Measurements from ENCODE around the gene ZSCAN1.

The ZSCAN1 gene

DNA sequence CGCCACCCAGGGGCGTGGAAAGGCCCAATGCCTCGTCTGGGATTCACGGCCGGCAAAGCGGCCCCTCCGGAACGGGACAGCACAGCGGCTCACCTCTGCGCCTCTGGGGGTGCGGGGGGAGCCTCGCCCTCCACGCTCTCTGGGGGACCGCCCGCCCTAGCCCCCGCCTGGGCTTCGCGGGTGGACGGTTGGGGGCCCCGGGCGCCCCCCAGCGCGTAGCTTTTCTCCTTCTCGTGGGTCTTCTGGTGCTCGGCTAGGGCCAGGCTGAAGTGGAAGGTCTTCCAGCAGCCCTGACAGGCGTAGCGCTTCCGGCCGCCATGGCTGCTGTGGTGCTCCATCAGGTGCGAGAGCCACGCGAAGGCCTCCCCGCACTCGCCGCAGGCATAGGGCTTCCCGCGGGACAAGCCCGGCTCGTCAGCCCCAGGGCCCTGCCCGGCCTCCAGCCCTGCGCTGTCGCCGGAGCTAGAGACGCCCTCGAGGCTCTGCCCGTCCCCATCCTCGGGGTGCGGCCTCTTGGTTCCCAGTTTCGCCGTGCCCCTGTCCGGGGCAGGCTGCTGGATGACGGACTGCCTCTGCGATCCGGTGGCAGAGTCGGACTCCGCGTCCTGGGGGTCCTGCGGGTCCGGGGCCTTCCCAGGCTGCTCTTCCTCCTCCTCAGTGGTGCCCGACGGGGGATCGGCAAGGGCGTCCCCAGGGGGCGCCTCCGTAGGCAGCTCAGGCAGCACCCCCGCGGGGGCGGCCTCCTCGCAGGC is 50.9 kb downstream of the ZSCAN1 start:
- no peak for DNase-seq

DNA sequence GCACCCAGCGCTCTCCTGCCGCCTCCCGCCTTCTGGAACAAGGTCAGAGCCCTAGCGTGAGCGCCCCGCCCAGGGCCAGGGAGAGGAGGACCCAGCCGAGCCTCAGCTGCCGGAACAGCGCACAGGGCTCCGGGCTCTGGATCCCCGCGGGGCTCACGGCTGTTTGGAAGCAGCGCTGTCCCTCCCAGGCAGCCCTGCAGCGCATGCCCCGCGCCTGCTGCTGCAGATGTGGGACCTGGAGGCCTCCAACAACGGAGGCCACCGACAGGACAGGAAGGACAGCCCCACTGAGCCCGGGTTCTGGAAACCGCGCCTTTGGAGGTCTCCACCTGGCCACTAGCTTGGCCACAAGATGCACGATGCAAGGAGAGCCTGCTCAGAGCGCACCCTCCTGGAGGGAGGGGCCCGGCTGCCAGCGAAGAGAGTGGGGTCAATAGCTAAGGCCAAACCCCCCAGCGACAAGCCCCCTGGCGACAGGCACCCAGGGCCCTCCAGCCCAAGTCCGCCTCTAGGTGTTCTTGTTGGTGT is 51.6 kb downstream of the ZSCAN1 start:
- no peak for DNase-seq

DNA sequence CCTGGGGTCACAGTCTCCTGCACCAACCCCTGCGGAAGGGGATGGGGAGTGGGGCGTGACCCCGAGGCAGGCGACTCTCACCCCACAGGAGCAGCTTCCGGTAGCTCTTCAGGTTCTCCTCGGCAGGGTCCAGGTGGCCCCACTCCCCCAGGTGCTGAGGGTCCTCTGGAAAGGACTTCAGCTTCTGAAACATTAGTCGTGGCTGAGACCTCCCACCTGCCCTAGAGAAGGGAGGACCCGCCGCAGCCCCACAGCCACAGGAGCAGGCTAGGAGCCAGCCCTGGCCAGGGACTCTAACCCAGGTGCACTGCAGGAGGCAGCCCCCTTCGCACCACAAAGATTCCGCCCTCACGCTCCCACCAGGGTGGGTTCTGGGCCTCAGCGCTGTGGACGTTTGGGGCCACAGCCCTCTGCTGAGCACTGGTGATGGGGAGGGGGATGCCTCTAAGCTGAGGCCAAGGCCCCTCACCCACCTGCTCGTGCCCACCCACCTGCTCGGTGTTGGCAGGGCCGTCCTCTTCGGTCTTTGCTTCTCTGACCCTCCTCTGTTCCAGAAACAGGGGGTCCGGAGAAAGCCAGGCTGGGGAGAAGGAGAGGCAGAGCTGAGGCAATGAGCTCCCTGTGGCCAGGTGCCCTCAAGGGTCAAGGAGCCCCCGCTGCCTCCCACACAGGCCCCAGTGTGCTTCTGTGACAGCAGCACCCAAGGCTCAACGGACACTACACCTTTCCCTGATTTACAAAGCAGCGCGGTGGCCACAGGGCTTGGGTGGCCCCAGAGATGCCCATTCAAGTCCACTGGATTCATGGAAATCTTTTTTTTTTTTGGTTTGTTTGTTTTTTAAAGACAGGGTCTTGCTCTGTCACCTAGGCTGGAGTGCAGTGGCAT is 53.2 kb downstream of the ZSCAN1 start:
- DNase-seq = no peak

DNA sequence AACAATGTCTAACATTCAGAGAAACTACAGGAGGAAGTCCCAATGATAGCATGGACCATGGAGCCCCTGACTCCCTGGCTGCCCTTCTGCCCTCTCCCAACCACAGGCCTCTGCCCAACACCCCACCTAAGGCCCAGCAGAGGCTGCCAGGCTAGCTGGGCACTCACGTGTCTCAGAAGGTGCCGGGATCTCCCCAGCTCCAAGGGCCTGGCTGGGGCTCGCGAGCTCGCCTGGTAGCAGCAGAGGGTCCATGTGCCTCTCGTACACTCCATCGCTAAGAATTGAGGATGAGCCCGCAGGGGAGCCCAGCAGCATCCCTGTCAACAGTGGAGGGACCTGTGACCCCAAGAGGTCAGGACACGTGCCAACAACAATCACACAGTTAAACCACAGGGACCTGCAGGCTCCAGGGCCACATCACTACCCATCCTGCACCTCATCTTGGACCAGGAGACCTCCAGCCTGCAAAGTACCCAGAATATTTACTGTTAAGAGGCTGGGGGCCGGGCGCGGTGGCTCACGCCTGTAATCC is 54.8 kb downstream of the ZSCAN1 start:
- DNase-seq = no peak

DNA sequence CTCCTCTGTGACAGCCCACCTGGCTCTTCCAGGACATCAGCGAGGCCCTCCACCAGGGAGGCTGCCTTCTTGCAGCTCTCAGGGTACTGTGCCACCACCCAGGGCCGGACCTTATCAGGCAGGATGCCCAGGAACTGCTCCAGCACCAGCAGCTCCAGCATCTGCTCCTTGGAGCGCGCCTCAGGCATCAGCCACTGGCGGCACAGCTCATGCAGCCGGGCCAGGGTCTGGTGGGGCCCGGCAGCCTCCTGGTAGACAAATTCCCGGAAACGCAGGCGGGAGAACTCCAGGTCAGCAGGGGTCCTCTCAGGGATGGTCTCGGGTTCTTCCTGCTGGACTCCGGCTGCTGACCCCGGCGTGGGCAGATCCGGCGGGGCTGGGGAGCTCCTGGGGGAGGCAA is 56.0 kb downstream of the ZSCAN1 start:
- DNase-seq = no peak

DNA sequence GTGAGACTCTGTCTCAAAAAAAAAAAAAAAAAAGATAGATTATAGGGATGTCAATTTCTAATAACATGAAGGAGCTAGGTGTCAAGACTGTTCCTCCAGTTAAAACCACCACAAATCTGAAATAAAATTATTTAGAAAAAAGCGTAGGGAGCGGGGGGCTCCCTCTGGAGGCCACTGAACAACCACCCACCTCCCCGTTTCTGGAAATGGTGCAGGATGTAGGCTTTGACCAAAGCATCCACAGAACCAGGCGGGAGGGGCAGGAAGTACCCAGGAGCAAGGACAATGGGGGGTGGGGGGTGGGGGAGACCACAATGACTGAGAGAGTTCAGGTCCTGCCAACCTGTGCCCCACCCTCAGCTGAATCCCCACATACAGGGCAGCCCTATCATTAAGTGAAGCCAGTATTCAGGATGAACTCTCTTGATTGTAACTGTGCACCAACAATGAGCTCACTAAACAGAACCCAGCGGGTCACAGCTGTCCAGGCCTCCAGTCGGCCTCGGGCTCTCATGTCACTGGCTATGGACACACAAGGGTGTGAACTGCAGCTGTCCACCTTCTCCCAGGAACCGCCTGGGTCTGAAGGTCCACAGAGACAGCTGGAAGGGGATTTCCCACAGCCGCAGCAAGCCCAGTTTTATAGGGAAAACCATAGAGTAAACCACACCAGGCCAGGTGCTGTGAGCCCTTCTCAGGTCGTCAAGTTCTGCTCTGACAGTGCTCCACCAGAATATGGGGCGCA is 57.6 kb downstream of the ZSCAN1 start:
- DNase-seq = no peak

DNA sequence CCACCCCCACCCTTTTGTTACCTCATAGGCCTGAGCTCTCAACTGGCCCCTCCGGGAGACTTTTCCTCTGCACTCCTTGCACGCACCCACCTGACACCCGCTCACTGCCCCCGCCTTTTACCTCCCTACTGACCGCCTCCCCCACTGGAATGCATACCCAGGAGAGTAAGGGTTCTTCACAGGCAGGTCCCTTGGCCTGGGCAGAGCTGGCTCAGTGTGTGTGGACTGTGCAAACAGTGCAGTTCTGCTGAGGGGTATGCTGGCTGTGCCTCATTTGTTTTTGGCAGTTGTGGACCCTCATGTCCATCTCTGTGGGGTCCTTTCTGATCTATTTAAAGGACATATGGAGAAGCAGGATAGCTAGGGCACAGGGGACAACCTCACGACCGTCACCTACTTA is 59.2 kb downstream of the ZSCAN1 start:
- no peak for DNase-seq

DNA sequence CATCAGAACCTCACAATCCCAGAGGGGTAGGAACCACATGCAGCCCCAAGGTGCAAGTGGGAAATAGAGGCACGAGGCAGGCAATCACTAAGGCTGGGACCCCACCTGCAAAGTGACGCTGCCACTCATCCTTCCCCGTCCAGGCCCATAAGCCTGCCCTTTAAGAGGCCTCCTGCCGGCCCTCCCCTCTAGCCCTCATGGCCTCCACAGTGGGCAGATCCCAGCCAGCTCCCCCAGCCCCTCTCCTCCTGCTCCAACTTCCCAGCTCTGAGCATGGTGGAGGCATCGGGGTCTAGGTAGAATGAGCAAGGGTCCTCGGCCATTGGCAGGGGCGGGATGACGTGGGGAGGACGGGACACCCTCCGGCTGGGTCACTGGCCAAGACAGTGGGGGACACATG is 61.5 kb downstream of the ZSCAN1 start:
- DNase-seq = no peak

DNA sequence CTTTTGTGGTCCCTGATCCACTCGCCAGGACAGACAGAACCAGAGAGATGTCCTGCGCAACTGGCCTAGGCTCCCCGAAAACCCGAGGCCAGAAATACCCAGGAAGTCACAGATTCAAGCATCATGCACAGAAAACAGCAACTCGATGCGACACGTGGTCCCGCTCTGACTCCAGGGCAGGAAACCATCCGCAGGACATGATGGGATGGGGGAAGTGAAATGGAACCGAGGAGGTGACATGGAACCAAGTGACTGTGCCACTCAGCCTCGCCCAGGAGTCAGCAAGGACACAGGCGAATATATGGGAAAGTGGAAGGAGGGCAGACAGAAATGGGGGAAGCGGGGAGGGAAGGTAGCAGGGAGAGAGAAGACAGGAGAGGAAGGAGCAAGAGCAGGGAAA is 63.1 kb downstream of the ZSCAN1 start:
- no peak for DNase-seq

DNA sequence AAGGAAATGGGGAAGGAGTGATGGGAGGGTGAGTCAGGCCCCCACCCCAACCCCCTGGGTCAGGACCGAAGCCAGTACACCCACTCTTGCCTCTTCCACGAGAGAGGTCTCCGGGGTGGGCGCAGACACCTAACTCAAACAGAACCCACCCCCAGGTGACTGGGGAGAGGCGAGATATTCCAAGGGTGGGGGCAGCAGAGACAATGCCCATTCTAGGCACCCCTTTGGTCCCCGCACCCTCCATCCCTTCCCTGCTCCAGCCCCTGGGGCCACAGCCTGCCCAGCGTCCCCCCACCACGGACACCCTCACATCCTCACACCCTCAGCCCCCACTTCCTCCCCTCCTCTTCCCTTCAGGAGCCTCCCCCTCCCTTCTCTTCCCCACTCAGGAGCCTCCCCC is 63.5 kb downstream of the ZSCAN1 start:
- no peak for DNase-seq

DNA sequence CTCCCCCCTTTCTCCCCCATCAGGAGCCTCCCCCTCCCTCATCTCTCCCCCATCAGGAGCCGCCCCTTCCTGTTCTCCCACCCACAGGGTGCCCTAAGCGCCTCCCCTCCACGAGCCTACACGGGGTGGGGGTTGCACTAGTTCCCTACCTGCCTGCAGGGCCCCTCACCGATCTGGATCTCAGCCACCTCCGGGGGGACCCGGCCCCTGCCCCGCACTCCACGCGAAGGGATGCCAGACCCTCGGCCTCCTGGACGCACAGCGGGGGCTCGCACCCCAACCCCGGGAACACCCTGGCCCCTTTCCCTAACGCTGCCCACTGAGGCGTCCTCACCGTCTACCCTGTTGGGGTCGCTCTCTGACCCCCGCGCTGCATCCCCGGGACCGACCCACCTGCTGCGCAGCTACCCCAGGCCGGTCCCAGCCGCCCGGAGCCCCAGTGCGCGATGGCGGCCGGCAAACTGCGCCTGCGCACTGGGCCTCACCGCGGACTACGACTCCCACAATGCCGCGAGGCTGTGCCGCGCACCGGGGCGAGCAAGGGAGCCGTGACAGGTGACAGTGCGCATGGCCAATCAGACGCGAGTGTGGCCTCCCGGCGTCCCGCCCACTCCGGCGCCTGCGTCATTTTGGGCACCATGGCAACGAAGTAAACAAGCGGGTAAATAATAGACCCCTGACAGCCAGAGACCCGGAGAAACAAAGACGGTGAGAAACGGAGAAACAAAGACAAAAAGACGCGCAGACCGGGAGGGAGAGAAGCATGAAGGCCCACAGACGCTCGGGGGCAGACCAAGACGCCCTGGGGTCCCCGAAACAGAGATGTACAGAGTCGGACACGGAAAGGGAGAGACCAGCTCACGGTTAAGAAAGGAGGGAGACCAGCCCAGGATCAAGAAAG is 64.2 kb downstream of the ZSCAN1 start, which contains the start of gene ZSCAN18:
Gene ZSCAN18 (minus strand): TSS at position 451 of the 901 bp plus-strand sequence. CDS start 7,964 bp downstream, outside the sequence.
- peak; percentile 97 for DNase-seq

DNA sequence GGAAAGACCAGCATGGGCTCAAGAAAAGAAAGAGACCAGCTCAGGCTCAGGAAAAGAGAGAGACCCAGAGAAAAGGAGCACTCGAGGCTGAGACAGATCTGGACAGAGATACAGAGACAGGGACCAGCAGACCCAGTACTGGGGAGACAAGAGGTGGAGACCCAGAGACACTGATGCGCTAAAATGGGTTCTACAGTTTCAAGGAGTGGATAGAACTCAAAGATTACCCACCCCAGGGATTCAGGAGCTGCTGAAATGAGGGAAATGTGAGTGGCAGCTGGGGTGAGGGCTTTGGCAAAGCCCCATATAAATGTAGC is 64.8 kb downstream of the ZSCAN1 start:
- DNase-seq = no peak
